ENCODE data around the gene MMADHC. TPM values are rescaled to one million over a fixed set of nuclear protein-coding genes. Genes with fewer than 3 reads are reported as not detected.
A peak's percentile ranks its signal among the peaks of the same experiment; 100 is the strongest.

The MMADHC gene
- total RNA-seq, 1 donor from 2014 or later = 92.8 TPM

DNA sequence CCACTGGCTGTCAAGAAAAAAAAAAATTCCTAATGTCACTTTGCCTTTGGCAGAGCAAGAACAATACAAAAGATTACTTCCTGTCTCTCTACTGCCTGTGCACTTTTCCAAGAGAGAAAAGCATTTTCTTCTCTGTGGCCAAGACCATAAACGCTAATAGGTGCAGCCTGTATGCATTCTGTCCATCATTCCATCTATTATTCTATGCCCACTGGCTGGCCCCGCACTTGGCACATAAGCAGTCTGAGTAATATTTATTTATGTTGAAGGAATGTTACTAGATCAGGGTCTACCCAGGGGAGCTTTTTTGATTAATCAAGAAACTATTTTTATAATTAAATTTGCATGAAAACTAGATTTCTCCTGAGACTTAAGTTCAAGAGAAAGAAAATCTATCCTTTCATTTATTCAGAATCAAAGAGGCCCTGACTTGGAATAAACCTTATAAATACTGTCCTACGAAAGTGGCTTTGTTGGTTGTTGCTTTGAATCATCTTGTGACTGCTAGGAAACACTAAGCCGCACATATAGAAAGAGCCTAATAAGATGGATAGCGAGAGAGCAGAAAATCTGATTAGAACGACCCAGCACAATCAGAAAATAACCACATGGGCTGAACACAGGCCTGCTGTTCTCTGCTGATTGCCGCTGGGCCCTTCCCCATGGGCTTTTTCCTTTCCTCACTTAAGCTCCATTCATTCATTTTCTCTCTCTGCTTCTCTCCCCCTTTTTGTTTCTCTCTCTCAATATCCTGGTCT, 59.4 kb downstream of the MMADHC start:
- Mint-ChIP-seq H3K36me3 (peaks cover 5% of the 10 kb centered on the region), H3K9me3 (peaks cover 12% of the 10 kb centered on the region)
- no peak for DNase-seq (ENCODE audit: low spot score in 2 of 2, unreplicated experiment in 2 of 2)

DNA sequence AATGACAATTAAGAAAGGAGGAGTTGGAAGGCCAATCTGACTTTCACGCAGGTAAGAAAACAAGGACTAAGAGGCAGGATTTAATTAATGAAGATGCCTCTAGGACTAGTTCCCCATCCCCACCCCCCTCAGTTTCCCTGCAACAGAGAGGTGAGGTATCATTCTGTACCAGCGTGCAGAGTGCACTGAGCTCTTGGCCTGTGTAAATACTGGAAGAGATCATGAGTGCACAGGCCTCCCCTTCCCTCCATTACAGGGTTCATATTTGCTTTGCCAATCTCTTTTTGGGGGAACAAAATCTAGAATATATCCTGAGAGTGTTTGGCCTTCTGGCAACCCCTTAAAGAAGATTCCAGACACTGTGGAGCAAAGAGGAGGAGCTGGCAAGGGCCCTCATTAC, 60.9 kb downstream of the MMADHC start:
- peaks cover 5% of the 10 kb centered on the region for H3K36me3 Mint-ChIP-seq
- TF ChIP-seq, protein P1, sequence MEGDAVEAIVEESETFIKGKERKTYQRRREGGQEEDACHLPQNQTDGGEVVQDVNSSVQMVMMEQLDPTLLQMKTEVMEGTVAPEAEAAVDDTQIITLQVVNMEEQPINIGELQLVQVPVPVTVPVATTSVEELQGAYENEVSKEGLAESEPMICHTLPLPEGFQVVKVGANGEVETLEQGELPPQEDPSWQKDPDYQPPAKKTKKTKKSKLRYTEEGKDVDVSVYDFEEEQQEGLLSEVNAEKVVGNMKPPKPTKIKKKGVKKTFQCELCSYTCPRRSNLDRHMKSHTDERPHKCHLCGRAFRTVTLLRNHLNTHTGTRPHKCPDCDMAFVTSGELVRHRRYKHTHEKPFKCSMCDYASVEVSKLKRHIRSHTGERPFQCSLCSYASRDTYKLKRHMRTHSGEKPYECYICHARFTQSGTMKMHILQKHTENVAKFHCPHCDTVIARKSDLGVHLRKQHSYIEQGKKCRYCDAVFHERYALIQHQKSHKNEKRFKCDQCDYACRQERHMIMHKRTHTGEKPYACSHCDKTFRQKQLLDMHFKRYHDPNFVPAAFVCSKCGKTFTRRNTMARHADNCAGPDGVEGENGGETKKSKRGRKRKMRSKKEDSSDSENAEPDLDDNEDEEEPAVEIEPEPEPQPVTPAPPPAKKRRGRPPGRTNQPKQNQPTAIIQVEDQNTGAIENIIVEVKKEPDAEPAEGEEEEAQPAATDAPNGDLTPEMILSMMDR (IDR thresholded peaks at IDR 0.05; ENCODE audit: unreplicated experiment) = no peak
- H3K27me3 Mint-ChIP-seq (ENCODE audit: low read depth) = no peaks in the 10 kb centered on the region
- no peak for DNase-seq (ENCODE audit: low spot score in 2 of 2, unreplicated experiment in 2 of 2)
- no peak overlapping the region for H3K27ac Mint-ChIP-seq
- H3K4me3 Mint-ChIP-seq = no peak overlapping the region
- H3K9me3 Mint-ChIP-seq = peaks cover 23% of the 10 kb centered on the region
- H3K4me1 Mint-ChIP-seq = peaks cover 32% of the 10 kb centered on the region

More for the DNA sequence above, 59.4 kb downstream of the MMADHC start:
- H3K4me1 Mint-ChIP-seq = peaks cover 34% of the 10 kb centered on the region
- H3K4me3 Mint-ChIP-seq = no peak overlapping the region
- H3K27ac Mint-ChIP-seq = peak overlapping the region; percentile 31
- no peaks in the 10 kb centered on the region for H3K27me3 Mint-ChIP-seq (ENCODE audit: low read depth)
- TF ChIP-seq, protein P1 (IDR thresholded peaks at IDR 0.05; ENCODE audit: unreplicated experiment) = no peak

GRCh38 chr2:149525323-149525722, 62.3 kb downstream of the MMADHC start:
- Mint-ChIP-seq H3K27ac (no peak overlapping the region), H3K36me3 (peaks cover 5% of the 10 kb centered on the region), H3K4me3 (no peak overlapping the region), H3K27me3 (ENCODE audit: low read depth) (no peaks in the 10 kb centered on the region), H3K4me1 (peaks cover 29% of the 10 kb centered on the region), H3K9me3 (peaks cover 31% of the 10 kb centered on the region)
- DNase-seq (ENCODE audit: low spot score in 2 of 2, unreplicated experiment in 2 of 2) = no peak
- TF ChIP-seq, protein P1 (IDR thresholded peaks at IDR 0.05; ENCODE audit: unreplicated experiment) = no peak
